Liver (tissue), 3 donors: ENCODE results near the gene MGP.

Source experiments
- FOXA1 ChIP-seq: IDR thresholded peaks from 2 replicates; pipeline ENCODE4 v1.6.1; 2016; ENCODE audit warnings: antibody characterized with exemption
- GABPA ChIP-seq, 2 donors: IDR thresholded peaks in 1 of 2; conservative IDR thresholded peaks in 1 of 2; 2 replicates each; pipeline ENCODE4 v1.6.1; 2016; ENCODE audit warnings: antibody characterized with exemption in 2 of 2, mild to moderate bottlenecking in 1 of 2, moderate library complexity in 1 of 2
- JUND ChIP-seq, 2 donors: IDR thresholded peaks; 2 replicates each; pipeline ENCODE4 v1.6.1; 2016; ENCODE audit warnings: antibody characterized with exemption in 2 of 2
- RAD21 ChIP-seq, 2 donors: IDR thresholded peaks; 2 replicates each; pipeline ENCODE4 v1.6.1; 2016; ENCODE audit warnings: antibody characterized with exemption in 2 of 2, mild to moderate bottlenecking in 2 of 2
- RXRA ChIP-seq, 2 donors: IDR thresholded peaks; 2 replicates each; pipeline ENCODE4 v1.6.1; 2017 to 2018; ENCODE audit warnings: antibody characterized with exemption in 2 of 2, mild to moderate bottlenecking in 1 of 2
- TAF1 ChIP-seq: conservative IDR thresholded peaks from 2 replicates; pipeline ENCODE4 v1.6.1; 2016; ENCODE audit warnings: antibody characterized with exemption, mild to moderate bottlenecking
- YY1 ChIP-seq: IDR thresholded peaks from 2 replicates; pipeline ENCODE4 v1.6.1; 2016; ENCODE audit warnings: antibody characterized with exemption, mild to moderate bottlenecking
- TF ChIP-seq, protein P1 (sequence below): fragments of 150-350 bp; IDR thresholded peaks from 2 replicates; pipeline ENCODE4 v1.5.1; 2017; ENCODE audit warnings: improper control_type of control experiment, low read depth, low read length; ENCODE audit not compliant: missing input control
- TF ChIP-seq, protein P2 (sequence below): IDR thresholded peaks from 2 replicates; pipeline ENCODE4 v1.6.1; 2016; ENCODE audit warnings: antibody characterized with exemption, mild to moderate bottlenecking
- TF ChIP-seq, protein P3 (sequence below): IDR thresholded peaks from 2 replicates; pipeline ENCODE4 v1.6.1; 2016; ENCODE audit warnings: antibody characterized with exemption
- TF ChIP-seq, protein P4 (sequence below): IDR thresholded peaks from 2 replicates; pipeline ENCODE4 v1.6.1; 2016; ENCODE audit warnings: antibody characterized with exemption
- donor health status: healthy.
- donor health status: healthy.

DNA sequence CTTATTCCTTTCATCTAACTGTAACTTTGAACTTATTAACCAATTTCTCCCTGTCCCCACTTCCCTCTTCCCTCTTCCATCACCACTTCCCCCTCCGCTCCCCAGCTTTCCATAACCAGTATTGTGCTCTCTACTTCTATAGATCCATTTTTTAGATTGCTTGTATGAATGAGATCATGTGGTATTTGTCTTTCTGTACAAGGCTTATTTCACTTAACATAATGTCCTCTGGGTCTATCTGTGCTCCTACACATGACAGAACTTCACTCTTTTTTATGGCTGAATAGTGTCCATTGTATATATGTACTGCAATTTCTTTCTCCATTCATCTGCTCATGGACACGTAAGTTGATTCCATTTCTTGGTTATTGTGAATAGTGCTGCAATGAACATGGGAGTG lies 38.3 kb upstream of the MGP start:
- TF ChIP-seq, protein P1, sequence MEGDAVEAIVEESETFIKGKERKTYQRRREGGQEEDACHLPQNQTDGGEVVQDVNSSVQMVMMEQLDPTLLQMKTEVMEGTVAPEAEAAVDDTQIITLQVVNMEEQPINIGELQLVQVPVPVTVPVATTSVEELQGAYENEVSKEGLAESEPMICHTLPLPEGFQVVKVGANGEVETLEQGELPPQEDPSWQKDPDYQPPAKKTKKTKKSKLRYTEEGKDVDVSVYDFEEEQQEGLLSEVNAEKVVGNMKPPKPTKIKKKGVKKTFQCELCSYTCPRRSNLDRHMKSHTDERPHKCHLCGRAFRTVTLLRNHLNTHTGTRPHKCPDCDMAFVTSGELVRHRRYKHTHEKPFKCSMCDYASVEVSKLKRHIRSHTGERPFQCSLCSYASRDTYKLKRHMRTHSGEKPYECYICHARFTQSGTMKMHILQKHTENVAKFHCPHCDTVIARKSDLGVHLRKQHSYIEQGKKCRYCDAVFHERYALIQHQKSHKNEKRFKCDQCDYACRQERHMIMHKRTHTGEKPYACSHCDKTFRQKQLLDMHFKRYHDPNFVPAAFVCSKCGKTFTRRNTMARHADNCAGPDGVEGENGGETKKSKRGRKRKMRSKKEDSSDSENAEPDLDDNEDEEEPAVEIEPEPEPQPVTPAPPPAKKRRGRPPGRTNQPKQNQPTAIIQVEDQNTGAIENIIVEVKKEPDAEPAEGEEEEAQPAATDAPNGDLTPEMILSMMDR, result no peak
- TF ChIP-seq, protein P2, sequence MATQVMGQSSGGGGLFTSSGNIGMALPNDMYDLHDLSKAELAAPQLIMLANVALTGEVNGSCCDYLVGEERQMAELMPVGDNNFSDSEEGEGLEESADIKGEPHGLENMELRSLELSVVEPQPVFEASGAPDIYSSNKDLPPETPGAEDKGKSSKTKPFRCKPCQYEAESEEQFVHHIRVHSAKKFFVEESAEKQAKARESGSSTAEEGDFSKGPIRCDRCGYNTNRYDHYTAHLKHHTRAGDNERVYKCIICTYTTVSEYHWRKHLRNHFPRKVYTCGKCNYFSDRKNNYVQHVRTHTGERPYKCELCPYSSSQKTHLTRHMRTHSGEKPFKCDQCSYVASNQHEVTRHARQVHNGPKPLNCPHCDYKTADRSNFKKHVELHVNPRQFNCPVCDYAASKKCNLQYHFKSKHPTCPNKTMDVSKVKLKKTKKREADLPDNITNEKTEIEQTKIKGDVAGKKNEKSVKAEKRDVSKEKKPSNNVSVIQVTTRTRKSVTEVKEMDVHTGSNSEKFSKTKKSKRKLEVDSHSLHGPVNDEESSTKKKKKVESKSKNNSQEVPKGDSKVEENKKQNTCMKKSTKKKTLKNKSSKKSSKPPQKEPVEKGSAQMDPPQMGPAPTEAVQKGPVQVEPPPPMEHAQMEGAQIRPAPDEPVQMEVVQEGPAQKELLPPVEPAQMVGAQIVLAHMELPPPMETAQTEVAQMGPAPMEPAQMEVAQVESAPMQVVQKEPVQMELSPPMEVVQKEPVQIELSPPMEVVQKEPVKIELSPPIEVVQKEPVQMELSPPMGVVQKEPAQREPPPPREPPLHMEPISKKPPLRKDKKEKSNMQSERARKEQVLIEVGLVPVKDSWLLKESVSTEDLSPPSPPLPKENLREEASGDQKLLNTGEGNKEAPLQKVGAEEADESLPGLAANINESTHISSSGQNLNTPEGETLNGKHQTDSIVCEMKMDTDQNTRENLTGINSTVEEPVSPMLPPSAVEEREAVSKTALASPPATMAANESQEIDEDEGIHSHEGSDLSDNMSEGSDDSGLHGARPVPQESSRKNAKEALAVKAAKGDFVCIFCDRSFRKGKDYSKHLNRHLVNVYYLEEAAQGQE, result no peak
- TF ChIP-seq YY1 (no peak), GABPA (IDR thresholded peaks at IDR 0.05 in 1 of 2, conservative IDR thresholded peaks at IDR 0.05 in 1 of 2) (no peak), RXRA (IDR thresholded peaks at IDR 0.05) (no peak), FOXA1 (no peak), TAF1 (no peak), JUND (IDR thresholded peaks at IDR 0.05) (no peak), RAD21 (IDR thresholded peaks at IDR 0.05) (no peak)
- TF ChIP-seq, protein P3, sequence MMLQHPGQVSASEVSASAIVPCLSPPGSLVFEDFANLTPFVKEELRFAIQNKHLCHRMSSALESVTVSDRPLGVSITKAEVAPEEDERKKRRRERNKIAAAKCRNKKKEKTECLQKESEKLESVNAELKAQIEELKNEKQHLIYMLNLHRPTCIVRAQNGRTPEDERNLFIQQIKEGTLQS, result no peak
- TF ChIP-seq, protein P4, sequence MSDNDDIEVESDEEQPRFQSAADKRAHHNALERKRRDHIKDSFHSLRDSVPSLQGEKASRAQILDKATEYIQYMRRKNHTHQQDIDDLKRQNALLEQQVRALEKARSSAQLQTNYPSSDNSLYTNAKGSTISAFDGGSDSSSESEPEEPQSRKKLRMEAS, result no peak
